ENCODE data around the gene ATP6V0A1.

The ATP6V0A1 gene

GRCh38 chr17:42559075-42559474 lies 100.4 kb downstream of the ATP6V0A1 start:
- no peak overlapping the region for H3K4me3 ChIP-seq (ENCODE audit: low read depth, low read length)
- no peak for TF ChIP-seq CTCF (IDR thresholded peaks at IDR 0.05; ENCODE audit: low read depth, low read length)
- no peak for DNase-seq (ENCODE audit: low read depth, low spot score)
- in situ Hi-C loops (cut with HindIII; ENCODE audit: low sequenced_read_pairs): no loop called here

GRCh38 chr17:42560246-42560645 lies 101.6 kb downstream of the ATP6V0A1 start:
- DNase-seq (ENCODE audit: low read depth, low spot score): no peak
- H3K4me3 ChIP-seq (ENCODE audit: low read depth, low read length): no peak overlapping the region
- no peak for TF ChIP-seq CTCF (IDR thresholded peaks at IDR 0.05; ENCODE audit: low read depth, low read length)
- in situ Hi-C loops (cut with HindIII; ENCODE audit: low sequenced_read_pairs): no loop called here

- in situ Hi-C loops (cut with HindIII; ENCODE audit: low sequenced_read_pairs): no loop called here
These were observed 103.3 kb downstream of the ATP6V0A1 start, which contains the start of gene COASY for GRCh38 chr17:42561897-42562387. COASY (plus strand) TSS chr17:42562148; CDS start chr17:42562623, 475 bp downstream.

GRCh38 chr17:42562388-42563142 lies 103.9 kb downstream of the ATP6V0A1 start:
- TF ChIP-seq CTCF (IDR thresholded peaks at IDR 0.05; ENCODE audit: low read depth, low read length): no peak
- H3K4me3 ChIP-seq (ENCODE audit: low read depth, low read length): peak overlapping the region; percentile 75
- in situ Hi-C loops (cut with HindIII; ENCODE audit: low sequenced_read_pairs): no loop called here
- DNase-seq (ENCODE audit: low read depth, low spot score): no peak

More at GRCh38 chr17:42561897-42562387, 103.3 kb downstream of the ATP6V0A1 start, which contains the start of gene COASY:
- DNase-seq (ENCODE audit: low read depth, low spot score): peak; percentile 96
- H3K4me3 ChIP-seq (ENCODE audit: low read depth, low read length): peak within 1 kb of the TSS; percentile 75
- no peak for TF ChIP-seq CTCF (IDR thresholded peaks at IDR 0.05; ENCODE audit: low read depth, low read length)

- DNase-seq (ENCODE audit: low read depth, low spot score): no peak
- peak overlapping the region; percentile 75 for H3K4me3 ChIP-seq (ENCODE audit: low read depth, low read length)
- in situ Hi-C loops (cut with HindIII; ENCODE audit: low sequenced_read_pairs): no loop called here
- no peak for TF ChIP-seq CTCF (IDR thresholded peaks at IDR 0.05; ENCODE audit: low read depth, low read length)
These were observed 104.4 kb downstream of the ATP6V0A1 start for GRCh38 chr17:42563143-42563509.

- in situ Hi-C loops (cut with HindIII; ENCODE audit: low sequenced_read_pairs): no loop called here
- no peak for TF ChIP-seq CTCF (IDR thresholded peaks at IDR 0.05; ENCODE audit: low read depth, low read length)
- H3K4me3 ChIP-seq (ENCODE audit: low read depth, low read length): no peak overlapping the region
These were observed 104.9 kb downstream of the ATP6V0A1 start for GRCh38 chr17:42563543-42563942.

More at GRCh38 chr17:42563543-42563942, 104.9 kb downstream of the ATP6V0A1 start:
- DNase-seq (ENCODE audit: low read depth, low spot score): no peak

Data from astrocyte of the spinal cord (primary cell).